Tibial artery (tissue), 4 donors: ENCODE data around the gene PSD.

Experiments used
- DNase-seq, 2 donors: peaks; one replicate each; pipeline ENCODE4 v3.0.0-alpha.2; 2019
- H3K27ac ChIP-seq, 2 donors: fragments of 200-600 bp; sonication (generic) in 1 of 2; 1 replicate in 1 of 2; 2 replicates in 1 of 2; pipeline ENCODE4 v1.5.1; 2018 to 2019; ENCODE audit warnings: mild to moderate bottlenecking in 1 of 2
- H3K27me3 ChIP-seq, 2 donors: fragments of 200-600 bp; sonication (generic) in 1 of 2; one replicate each; pipeline versions ENCODE4 v1.5.1 to v1.6.0; 2016 to 2019
- H3K36me3 ChIP-seq, 3 donors: fragments of 200-600 bp; sonication (generic) in 2 of 3; one replicate each; pipeline ENCODE4 v1.5.1; 2016 to 2019; ENCODE audit warnings: mild to moderate bottlenecking in 2 of 3
- H3K4me1 ChIP-seq, 4 donors: fragments of 200-600 bp; sonication (generic) in 2 of 4; 1 replicate in 3 of 4; 2 replicates in 1 of 4; pipeline ENCODE4 v1.5.1; 2016 to 2019
- H3K4me3 ChIP-seq, 2 donors: fragments of 200-600 bp; sonication (generic) in 1 of 2; 1 replicate in 1 of 2; 2 replicates in 1 of 2; pipeline ENCODE4 v1.5.1; 2018 to 2019; ENCODE audit warnings: mild to moderate bottlenecking in 2 of 2
- H3K9me3 ChIP-seq, 3 donors: fragments of 200-600 bp; sonication (generic) in 1 of 3; one replicate each; pipeline ENCODE4 v1.5.1; 2016 to 2019
- CTCF ChIP-seq, 2 experiments: fragments of 200-600 bp in 1 of 2; fragments of 450-650 bp in 1 of 2; IDR thresholded peaks; one replicate each; pipeline ENCODE4 v1.5.1; 2017 to 2019; ENCODE audit warnings: antibody characterized with exemption in 2 of 2, mild to moderate bottlenecking in 1 of 2, moderate library complexity in 1 of 2
- intact Hi-C: fragments of 100-400 bp; cut with DNase I; formaldehyde crosslinking; loops from one replicate; pipeline ENCODE4 v1.15.0; 2023; ENCODE audit warnings: low total_unique reads

The PSD gene

DNA sequence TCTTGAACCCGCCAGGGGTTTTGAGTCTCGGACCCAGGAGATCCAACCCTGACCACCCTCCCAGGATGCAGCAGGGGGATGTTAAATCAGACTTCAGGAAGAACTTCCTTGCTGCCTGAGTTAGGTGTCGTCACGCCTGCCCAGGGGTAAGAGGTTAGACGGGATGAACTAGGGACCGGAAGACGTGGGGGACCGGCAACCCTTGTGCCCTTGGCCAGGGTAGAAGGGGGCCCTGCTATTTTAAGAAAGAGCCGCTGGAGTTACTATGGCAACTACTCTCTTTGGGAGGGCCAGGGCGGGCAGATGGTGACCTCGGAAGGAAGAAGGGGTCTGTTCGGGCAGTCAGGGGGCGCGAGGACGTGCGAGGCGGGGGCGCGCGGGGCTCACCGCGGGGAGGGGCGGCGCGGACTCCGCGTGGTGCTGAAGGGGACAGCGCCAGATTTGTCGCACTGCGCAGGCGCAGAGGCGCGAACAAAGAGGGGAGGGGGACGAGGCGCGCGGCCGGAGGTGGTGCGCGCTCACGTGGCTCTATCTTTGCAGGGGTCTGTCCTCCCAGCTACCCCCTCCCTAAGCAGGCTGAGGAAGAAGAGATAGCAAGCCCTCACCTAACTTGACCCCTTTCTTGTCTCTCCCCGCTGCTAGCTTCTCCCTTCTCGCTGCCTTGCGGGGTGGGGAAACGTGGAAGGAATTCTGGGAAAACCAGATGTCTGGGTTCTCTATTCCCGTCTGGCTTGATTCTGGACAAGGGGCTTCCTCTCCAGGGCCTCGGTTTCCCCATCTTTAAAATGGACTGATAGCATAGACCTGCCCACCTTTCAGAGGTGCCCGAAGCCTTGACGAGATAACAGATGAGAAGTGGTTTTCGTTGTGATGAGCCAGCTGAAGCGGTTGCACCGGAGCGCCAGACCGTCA lies 940 bp upstream of the PSD start:
- H3K27ac ChIP-seq: peak overlapping the region; percentile 77 to 90

GRCh38 chr10:102416695-102417094 lies 1.9 kb downstream of the PSD start:
- intact Hi-C loops: no loop called here
- H3K36me3 ChIP-seq: no peaks in the 10 kb centered on the region
- no peak for DNase-seq
- TF ChIP-seq CTCF (IDR thresholded peaks at IDR 0.05): no peak
- peaks cover 5 to 22% (median 18%) of the 10 kb centered on the region in 4 donors for H3K4me1 ChIP-seq
- no peak overlapping the region for H3K4me3 ChIP-seq
- peaks cover 0 to 71% of the 10 kb centered on the region in 2 donors for H3K27me3 ChIP-seq
- H3K27ac ChIP-seq: no peak overlapping the region
- H3K9me3 ChIP-seq: no peaks in the 10 kb centered on the region

More for the DNA sequence above, 940 bp upstream of the PSD start:
- H3K4me3 ChIP-seq: peak overlapping the region; percentile 71 to 86
- H3K27me3 ChIP-seq: peaks cover 0 to 43% of the 10 kb centered on the region in 2 donors
- H3K36me3 ChIP-seq: peaks cover 0 to 17% (median 14%) of the 10 kb centered on the region in 3 donors
- TF ChIP-seq CTCF (IDR thresholded peaks at IDR 0.05): no peak
- no peak for DNase-seq
- intact Hi-C loops: no loop called here
- peaks cover 5 to 47% (median 35%) of the 10 kb centered on the region in 4 donors for H3K4me1 ChIP-seq
- H3K9me3 ChIP-seq: no peaks in the 10 kb centered on the region

DNA sequence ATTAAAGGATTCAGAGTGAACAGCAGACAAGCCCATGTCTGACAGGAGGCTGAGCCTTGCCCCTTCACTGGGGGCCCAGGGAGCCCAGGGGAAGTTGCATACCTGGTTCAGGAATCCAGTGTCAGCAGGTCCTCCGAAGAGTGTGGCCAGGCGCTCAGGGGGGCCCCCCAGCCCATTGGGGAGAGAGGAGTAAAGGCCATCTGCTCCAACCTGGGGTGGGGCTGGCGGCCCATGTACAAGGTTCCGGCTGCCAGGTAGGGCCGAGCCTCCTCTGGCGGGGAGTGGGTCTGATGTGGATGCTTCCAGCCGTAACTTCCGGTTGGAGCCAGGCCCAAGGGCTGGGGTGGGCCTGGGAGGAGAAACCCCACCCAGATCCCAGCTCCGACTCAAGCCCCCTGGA lies 2.3 kb downstream of the PSD start:
- TF ChIP-seq CTCF (IDR thresholded peaks at IDR 0.05): no peak
- Histone ChIP-seq H3K27me3 (peaks cover 0 to 75% of the 10 kb centered on the region in 2 donors), H3K9me3 (no peaks in the 10 kb centered on the region), H3K36me3 (no peaks in the 10 kb centered on the region), H3K4me3 (no peak overlapping the region), H3K27ac (no peak overlapping the region), H3K4me1 (peaks cover 5 to 20% (median 18%) of the 10 kb centered on the region in 4 donors)
- intact Hi-C loops: no loop called here
- DNase-seq: no peak

- no peak for DNase-seq
- Histone ChIP-seq H3K27ac (no peak overlapping the region), H3K4me3 (no peak overlapping the region), H3K36me3 (no peaks in the 10 kb centered on the region), H3K4me1 (peaks cover 2 to 27% (median 18%) of the 10 kb centered on the region in 4 donors), H3K9me3 (no peaks in the 10 kb centered on the region), H3K27me3 (peaks cover 0 to 90% of the 10 kb centered on the region in 2 donors)
- no peak for TF ChIP-seq CTCF (IDR thresholded peaks at IDR 0.05)
- intact Hi-C loops: no loop called here
These were observed 3.8 kb downstream of the PSD start for GRCh38 chr10:102414749-102415148.

DNA sequence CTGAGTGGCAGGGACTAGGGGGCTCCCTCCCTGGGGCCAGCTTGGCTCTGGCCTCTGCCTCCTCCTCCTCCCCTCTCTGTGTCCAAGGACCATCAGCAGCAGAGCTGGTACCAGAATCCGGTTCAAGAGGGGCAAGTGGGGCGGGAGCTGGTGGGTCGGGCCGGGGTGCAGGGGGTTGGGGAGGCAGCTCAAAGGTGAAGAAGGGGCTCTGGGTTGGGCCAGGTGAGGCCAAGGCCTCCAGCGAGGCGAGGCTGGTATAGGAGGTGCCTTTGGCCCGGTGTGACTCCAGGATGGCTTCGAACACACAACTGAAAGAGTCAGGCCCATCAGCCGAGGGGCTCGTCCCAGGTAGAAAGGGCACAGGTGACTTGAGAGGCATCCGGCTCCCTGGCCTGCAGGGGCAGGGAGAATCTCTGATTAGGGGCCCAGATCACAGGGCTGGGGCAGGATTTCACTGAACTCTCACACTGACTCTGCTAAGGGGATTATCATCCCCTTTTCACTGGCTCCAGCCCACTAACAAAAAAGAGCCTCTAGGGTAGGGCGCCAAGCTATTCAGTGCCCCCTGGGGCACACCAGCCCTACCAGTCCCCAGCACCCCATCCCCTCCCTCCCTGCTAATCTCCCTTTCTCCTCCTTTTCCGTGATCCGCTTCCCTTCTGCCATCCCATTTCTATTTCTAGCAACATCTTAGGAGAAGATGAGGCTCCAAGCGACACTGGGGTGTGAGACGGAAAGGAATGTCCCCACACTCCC lies 4.6 kb downstream of the PSD start:
- no peak overlapping the region for H3K27ac ChIP-seq
- no peak overlapping the region for H3K4me3 ChIP-seq
- H3K36me3 ChIP-seq: no peaks in the 10 kb centered on the region
- intact Hi-C loops: no loop called here
- DNase-seq: no peak
- no peak for TF ChIP-seq CTCF (IDR thresholded peaks at IDR 0.05)
- H3K9me3 ChIP-seq: no peaks in the 10 kb centered on the region
- H3K27me3 ChIP-seq: peaks cover 0 to 98% of the 10 kb centered on the region in 2 donors
- H3K4me1 ChIP-seq: peaks cover 0 to 26% (median 14%) of the 10 kb centered on the region in 4 donors
